HCT116 (cell line): ENCODE measurements around the gene FNBP1L. TPM values are rescaled to one million over a fixed set of nuclear protein-coding genes. Genes with fewer than 3 reads are reported as not detected.

Source experiments
- ATAC-seq: fragments of 200-7000 bp; cut with Tn5 transposase; 2 replicates; pipeline ENCODE4 v1.9.1; 2020; ENCODE audit warnings: mild to moderate bottlenecking, moderate library complexity
- BruUV-seq: library from RNA; stranded (reverse); fragments of 400-500 nt; replicated peaks from 2 replicates; lab custom pipeline; 2021; lab: Mats Ljungman, UMichigan
- CTCF ChIA-PET: fragments of 300-600 bp; sonication (Branson Sonifier 250); formaldehyde crosslinking; loops from one replicate; lab custom pipeline; 2021; ENCODE audit warnings: antibody characterized with exemption; lab: Charles Lee
- POLR2A ChIA-PET: fragments of 300-600, 350-600 bp; sonication (Branson Sonifier 250); formaldehyde crosslinking; loops from one replicate; lab custom pipeline; 2021; ENCODE audit warnings: antibody characterized with exemption; lab: Charles Lee
- RAD21 ChIA-PET, 2 experiments: fragments of 300-600 bp; sonication (Branson Sonifier 250); formaldehyde crosslinking; loops; one replicate each; lab custom pipeline; 2023; ENCODE audit warnings: low total read pairs in 2 of 2; ENCODE audit not compliant: uncharacterized antibody in 2 of 2, unreplicated experiment in 2 of 2, low non-redundant PET in 1 of 2; lab: Charles Lee
- DNase-seq: peaks from one replicate; pipeline ENCODE4 v3.0.0-alpha.2; 2010; ENCODE audit warnings: low read depth, low spot score
- H2AFZ ChIP-seq: fragments of 200-600 bp; shearing (Covaris generic), sonication (generic); 2 replicates; pipeline ENCODE4 v1.6.1; 2017; ENCODE audit warnings: low read depth, mixed run types, mixed read lengths, antibody characterized with exemption, low read length; ENCODE audit not compliant: poor library complexity, severe bottlenecking
- H3K27ac ChIP-seq: 2 replicates; pipeline ENCODE4 v1.5.1; 2012; ENCODE audit warnings: low read depth, low read length
- H3K27me3 ChIP-seq: fragments of 200-600 bp; sonication (generic); 2 replicates; pipeline ENCODE4 v1.6.1; 2016; ENCODE audit warnings: mixed run types, low read length, mixed read lengths; ENCODE audit not compliant: insufficient read depth
- H3K36me3 ChIP-seq, 2 experiments: fragments of 200-500 bp in 1 of 2; fragments of 200-600 bp in 1 of 2; sonication (Bioruptor generic) in 1 of 2; sonication (generic) in 1 of 2; 2 replicates each; pipeline versions ENCODE4 v1.5.1 to v1.6.1; 2014 to 2016; ENCODE audit warnings: low read length in 2 of 2, inconsistent platforms in 1 of 2, mixed read lengths in 1 of 2, mixed run types in 1 of 2; ENCODE audit not compliant: insufficient read depth in 2 of 2, control insufficient read depth in 1 of 2
- H3K4me1 ChIP-seq, 2 experiments: fragments of 200-600 bp in 1 of 2; sonication (generic) in 1 of 2; 2 replicates each; pipeline versions ENCODE4 v1.5.1 to v1.6.1; 2012 to 2017; ENCODE audit warnings: low read length in 2 of 2, inconsistent platforms in 1 of 2, mild to moderate bottlenecking in 1 of 2, mixed read lengths in 1 of 2, mixed run types in 1 of 2, moderate library complexity in 1 of 2; ENCODE audit not compliant: insufficient read depth in 2 of 2, control insufficient read depth in 1 of 2
- H3K4me2 ChIP-seq: fragments of 200-600 bp; sonication (generic); 2 replicates; pipeline ENCODE4 v1.6.1; 2017; ENCODE audit warnings: mixed run types, low read length, mixed read lengths
- H3K4me3 ChIP-seq, 2 experiments: fragments of 200-600 bp in 1 of 2; sonication (generic) in 1 of 2; replicated peaks in 1 of 2; 2 replicates each; pipeline ENCODE4 v1.5.1; 2011 to 2016; ENCODE audit warnings: low read length in 2 of 2, control low read depth in 1 of 2, low read depth in 1 of 2, mild to moderate bottlenecking in 1 of 2, mixed read lengths in 1 of 2, mixed run types in 1 of 2
- H3K79me2 ChIP-seq: fragments of 200-600 bp; sonication (generic); 2 replicates; pipeline ENCODE4 v1.6.1; 2017; ENCODE audit warnings: mild to moderate bottlenecking, mixed run types, low read length, moderate library complexity, mixed read lengths; ENCODE audit not compliant: insufficient read depth
- H3K9ac ChIP-seq: fragments of 200-600 bp; sonication (generic); 2 replicates; pipeline ENCODE4 v1.6.1; 2016; ENCODE audit warnings: low read length, mixed read lengths
- H3K9me2 ChIP-seq: fragments of 200-600 bp; sonication (generic), shearing (Covaris generic); 2 replicates; pipeline ENCODE4 v1.6.1; 2017; ENCODE audit warnings: mixed run types, mild to moderate bottlenecking, moderate library complexity; ENCODE audit not compliant: insufficient read depth
- H3K9me3 ChIP-seq, 2 experiments: fragments of 200-500 bp in 1 of 2; fragments of 200-600 bp in 1 of 2; sonication (Bioruptor generic) in 1 of 2; sonication (generic) in 1 of 2; 2 replicates each; pipeline ENCODE4 v1.6.1; 2014 to 2017; ENCODE audit warnings: low read length in 2 of 2, mixed read lengths in 2 of 2, inconsistent platforms in 1 of 2, low read depth in 1 of 2, mild to moderate bottlenecking in 1 of 2, mixed run types in 1 of 2, moderate library complexity in 1 of 2; ENCODE audit not compliant: control insufficient read depth in 1 of 2, insufficient read depth in 1 of 2
- H4K20me1 ChIP-seq: fragments of 200-600 bp; sonication (generic), shearing (Covaris generic); 2 replicates; pipeline ENCODE4 v1.6.1; 2017; ENCODE audit warnings: mixed run types, mild to moderate bottlenecking, moderate library complexity; ENCODE audit not compliant: insufficient read depth
- CBX3 ChIP-seq: IDR thresholded peaks from 2 replicates; pipeline ENCODE4 v1.6.1; 2012; ENCODE audit warnings: low read depth
- CEBPB ChIP-seq: IDR thresholded peaks from 2 replicates; pipeline ENCODE4 v1.6.1; 2012; ENCODE audit warnings: low read depth
- EZH2 ChIP-seq: fragments of 200-600 bp; sonication (generic); IDR thresholded peaks from 2 replicates; pipeline ENCODE4 v1.6.1; 2017; ENCODE audit warnings: antibody characterized with exemption, mixed run types
- EZH2phosphoT487 ChIP-seq: fragments of 200-600 bp; IDR thresholded peaks from 2 replicates; pipeline ENCODE4 v1.6.1; 2018; ENCODE audit warnings: antibody characterized with exemption, borderline replicate concordance
- MAX ChIP-seq: IDR thresholded peaks from 2 replicates; pipeline ENCODE4 v1.6.1; 2012
- POLR2A ChIP-seq: IDR thresholded peaks from 2 replicates; pipeline ENCODE4 v1.7.0; 2011; ENCODE audit warnings: borderline replicate concordance; ENCODE audit not compliant: insufficient read depth, insufficient read length; ENCODE audit errors: extremely low read depth
- POLR2AphosphoS5 ChIP-seq: IDR thresholded peaks from 2 replicates; pipeline ENCODE4 v1.6.1; 2011; ENCODE audit warnings: mild to moderate bottlenecking, low read depth, low read length, moderate library complexity
- RAD21 ChIP-seq: IDR thresholded peaks from 2 replicates; pipeline ENCODE4 v1.6.1; 2012; ENCODE audit warnings: low read depth, mild to moderate bottlenecking
- REST ChIP-seq: IDR thresholded peaks from 2 replicates; pipeline ENCODE4 v1.6.1; 2012; ENCODE audit warnings: low read depth
- SIN3A ChIP-seq: IDR thresholded peaks from 2 replicates; pipeline ENCODE4 v1.6.1; 2012; ENCODE audit warnings: low read depth
- SP1 ChIP-seq: IDR thresholded peaks from 2 replicates; pipeline ENCODE4 v1.6.1; 2012; ENCODE audit warnings: low read depth
- SRF ChIP-seq: IDR thresholded peaks from 2 replicates; pipeline ENCODE4 v1.6.1; 2012; ENCODE audit warnings: low read depth
- TCF7L2 ChIP-seq: IDR thresholded peaks from 2 replicates; pipeline ENCODE4 v1.7.0; 2011; ENCODE audit warnings: borderline replicate concordance, inconsistent platforms; ENCODE audit not compliant: insufficient read depth, insufficient read length; ENCODE audit errors: extremely low read depth
- YY1 ChIP-seq: IDR thresholded peaks from 2 replicates; pipeline ENCODE4 v1.6.1; 2011; ENCODE audit warnings: low read length, low read depth, moderate library complexity, mild to moderate bottlenecking; ENCODE audit not compliant: insufficient replicate concordance; ENCODE audit errors: extremely low read depth
- ZFX ChIP-seq: fragments of 450-650 bp; IDR thresholded peaks from 2 replicates; pipeline ENCODE4 v1.6.1; 2017
- intact Hi-C: fragments of 100-400 bp; cut with micrococcal nuclease; formaldehyde crosslinking; loops from 2 replicates; pipeline ENCODE4 v1.10.0; 2022
- total RNA-seq: library from RNA; stranded (reverse); gene quantifications from one replicate; pipeline ENCODE4 v1.2.1, GENCODE V29; 2021; ENCODE audit not compliant: unreplicated experiment

Gene FNBP1L
- total RNA-seq, 1 experiment from 2014 or later: 26.1 TPM

- Histone ChIP-seq H3K9me3 (no peaks in the 10 kb centered on the region), H3K4me1 (no peaks in the 10 kb centered on the region), H2AFZ (no peak overlapping the region), H3K36me3 (no peaks in the 10 kb centered on the region)
- ChIA-PET POLR2A (no interaction called here), RAD21 (no interaction called here), CTCF (no interaction called here)
- intact Hi-C loops: no loop called here
- no TSS peak for BruUV-seq
- no peak for TF ChIP-seq ZFX
- no peak for TF ChIP-seq POLR2A
- TF ChIP-seq EZH2phosphoT487: no peak
- TF ChIP-seq TCF7L2: no peak
- no peak for TF ChIP-seq CEBPB
- no peak for TF ChIP-seq SIN3A
- no peak for TF ChIP-seq CBX3
- TF ChIP-seq EZH2: no peak
- TF ChIP-seq SP1: no peak
- TF ChIP-seq SRF: no peak
- no peak for TF ChIP-seq MAX
- no peak for TF ChIP-seq POLR2AphosphoS5
- TF ChIP-seq YY1: no peak
- no peak for TF ChIP-seq REST
- TF ChIP-seq RAD21: no peak
- TF ChIP-seq, all 23 proteins: peak for 0
- no peak for DNase-seq
- Histone ChIP-seq H3K27me3 (no peaks in the 10 kb centered on the region), H3K4me2 (no peak overlapping the region), H3K9ac (no peak overlapping the region), H3K9me2 (no peaks in the 10 kb centered on the region), H3K4me3 (no peak overlapping the region), H3K79me2 (no peaks in the 10 kb centered on the region; the same call in 1 of the 2 replicates), H4K20me1 (no peaks in the 10 kb centered on the region), H3K27ac (no peak overlapping the region)
- no peak for ATAC-seq
Measured at GRCh38 chr1:93525431-93525830, 77.5 kb downstream of the FNBP1L start.
